SK-N-DZ (cell line): ENCODE measurements around the gene CLCN2.

Source experiments
- DNase-seq: peaks from one replicate; pipeline ENCODE4 v3.0.0-alpha.2; 2015; ENCODE audit warnings: low spot score

Gene CLCN2

GRCh38 chr3:184360929-184361531 lies 375 bp downstream of the CLCN2 start:
- DNase-seq = no peak

- DNase-seq = no peak
Measured at GRCh38 chr3:184360070-184360928, 1.1 kb downstream of the CLCN2 start.

- DNase-seq = no peak
Measured at GRCh38 chr3:184359610-184360009, 1.8 kb downstream of the CLCN2 start.

- no peak for DNase-seq
Measured at GRCh38 chr3:184358921-184359350, 2.5 kb downstream of the CLCN2 start.

- DNase-seq = no peak
Measured at GRCh38 chr3:184358124-184358767, 3.2 kb downstream of the CLCN2 start.

GRCh38 chr3:184357248-184358123 lies 3.9 kb downstream of the CLCN2 start:
- DNase-seq = no peak

- no peak for DNase-seq
Measured at GRCh38 chr3:184355261-184356040, 6.0 kb downstream of the CLCN2 start.

GRCh38 chr3:184354754-184355153 lies 6.7 kb downstream of the CLCN2 start:
- no peak for DNase-seq

- no peak for DNase-seq
Measured at GRCh38 chr3:184354121-184354728, 7.2 kb downstream of the CLCN2 start.

- DNase-seq = no peak
Measured at GRCh38 chr3:184353546-184353941, 7.9 kb downstream of the CLCN2 start.

GRCh38 chr3:184352897-184353545 lies 8.4 kb downstream of the CLCN2 start:
- DNase-seq = no peak

GRCh38 chr3:184352149-184352785 lies 9.1 kb downstream of the CLCN2 start:
- no peak for DNase-seq

GRCh38 chr3:184351511-184352148 lies 9.8 kb downstream of the CLCN2 start:
- no peak for DNase-seq

- DNase-seq = no peak
Measured at GRCh38 chr3:184350618-184351017, 10.8 kb downstream of the CLCN2 start.

GRCh38 chr3:184349563-184350470 lies 11.6 kb downstream of the CLCN2 start:
- DNase-seq = no peak

- DNase-seq = no peak
Measured at GRCh38 chr3:184348057-184348382, 13.4 kb downstream of the CLCN2 start.

- DNase-seq = no peak
Measured at GRCh38 chr3:184347321-184348056, 13.9 kb downstream of the CLCN2 start.
